Upper lobe of left lung (tissue), 6 donors: ENCODE data around the gene CD68. TPM values are rescaled to one million over a fixed set of nuclear protein-coding genes. Genes with fewer than 3 reads are reported as not detected.

Experiments used
- ATAC-seq, 2 donors: fragments of 200-7000 bp; cut with Tn5 transposase; one replicate each; pipeline ENCODE4 v1.9.1; 2022; ENCODE audit warnings: mild to moderate bottlenecking in 2 of 2, moderate library complexity in 2 of 2; ENCODE audit not compliant: low FRiP score in 2 of 2
- DNase-seq, 2 donors: peaks; one replicate each; pipeline ENCODE4 v3.0.0-alpha.2; 2019 to 2020
- H3K27ac ChIP-seq, 4 donors: fragments of 200-600 bp; sonication (generic); one replicate each; pipeline ENCODE4 v1.5.1; 2016 to 2019
- H3K27me3 ChIP-seq, 4 donors: fragments of 200-600 bp; sonication (generic); one replicate each; pipeline ENCODE4 v1.5.1; 2017 to 2019
- H3K36me3 ChIP-seq, 4 donors: fragments of 200-600 bp; sonication (generic); one replicate each; pipeline ENCODE4 v1.5.1; 2016 to 2019
- H3K4me1 ChIP-seq, 4 donors: fragments of 200-600 bp; sonication (generic); one replicate each; pipeline ENCODE4 v1.5.1; 2018 to 2019
- H3K4me3 ChIP-seq, 4 donors: fragments of 200-600 bp; sonication (generic); one replicate each; pipeline ENCODE4 v1.5.1; 2017 to 2019; ENCODE audit warnings: mild to moderate bottlenecking in 2 of 4, moderate library complexity in 1 of 4
- H3K9me3 ChIP-seq, 4 donors: fragments of 200-600 bp; sonication (generic); one replicate each; pipeline ENCODE4 v1.5.1; 2018 to 2019
- CTCF ChIP-seq, 6 experiments: fragments of 450-650 bp in 4 of 6; fragments of 200-600 bp in 2 of 6; sonication (generic) in 2 of 6; IDR thresholded peaks; one replicate each; pipeline ENCODE4 v1.5.1; 2016 to 2019; ENCODE audit warnings: antibody characterized with exemption in 6 of 6
- EP300 ChIP-seq, 4 donors: sonication (generic); formaldehyde crosslinking; IDR thresholded peaks; one replicate each; pipeline ENCODE4 v1.5.1; 2017; ENCODE audit warnings: antibody characterized with exemption in 4 of 4, control low read depth in 2 of 4
- POLR2A ChIP-seq, 4 donors: fragments of 450-650 bp; IDR thresholded peaks; one replicate each; pipeline ENCODE4 v1.5.1; 2016 to 2017; ENCODE audit warnings: antibody characterized with exemption in 4 of 4, mild to moderate bottlenecking in 2 of 4
- POLR2AphosphoS5 ChIP-seq, 2 donors: sonication (generic); formaldehyde crosslinking; IDR thresholded peaks; one replicate each; pipeline ENCODE4 v1.5.1; 2017; ENCODE audit warnings: antibody characterized with exemption in 2 of 2
- WGBS, 2 donors: methylation state at CpG; one replicate each; pipeline ENCODE4 v1.1.5; 2017 to 2018; 5-methylcytosine and 5-hydroxymethylcytosine counted together
- total RNA-seq, 6 donors: library from RNA; depleted of rRNA in 4 of 6; stranded (reverse); fragments of >200 nt in 4 of 6; gene quantifications; one replicate each; pipeline versions ENCODE4 v1.1.0 to v1.2.1, GENCODE V29; 2016 to 2021
- donor health status: DM: no; HTN: no; CAD: no; lungs with moderate emphysema.
- donor health status: DM: no; HTN: yes; CAD: no; lungs with severe emphysema.

The CD68 gene
- total RNA-seq, 6 donors from 2014 or later, result 76.5 to 500 (median 260) TPM

- TF ChIP-seq POLR2A (IDR thresholded peaks at IDR 0.05), result no peak
- no peak for TF ChIP-seq CTCF (IDR thresholded peaks at IDR 0.05)
- no peak for TF ChIP-seq EP300 (IDR thresholded peaks at IDR 0.05)
- TF ChIP-seq POLR2AphosphoS5 (IDR thresholded peaks at IDR 0.05), result no peak
- peaks cover 24 to 35% (median 34%) of the 10 kb centered on the region in 4 donors for H3K4me1 ChIP-seq
Measured at GRCh38 chr17:7612294-7612640, 32.8 kb downstream of the CD68 start.

GRCh38 chr17:7613769-7614424 is 34.5 kb downstream of the CD68 start:
- H3K36me3 ChIP-seq, result peaks cover 0 to 4% (median under 1%) of the 10 kb centered on the region in 4 donors
- TF ChIP-seq POLR2A (IDR thresholded peaks at IDR 0.05) (no peak), EP300 (IDR thresholded peaks at IDR 0.05) (no peak), CTCF (IDR thresholded peaks at IDR 0.05) (no peak), POLR2AphosphoS5 (IDR thresholded peaks at IDR 0.05) (no peak)
- WGBS, 2 donors, result 9 to 17% methylated on average over 13 to 14 of the region's 20 CpGs
- H3K27me3 ChIP-seq, result no peaks in the 10 kb centered on the region
- no peak for DNase-seq
- H3K4me3 ChIP-seq, result peak overlapping the region; percentile 40 to 95 (median 80)
- peaks cover 24 to 35% (median 34%) of the 10 kb centered on the region in 4 donors for H3K4me1 ChIP-seq
- no peak for ATAC-seq
- H3K9me3 ChIP-seq, result no peaks in the 10 kb centered on the region
- peak overlapping the region; percentile 72 to 99 (median 89) for H3K27ac ChIP-seq

More at GRCh38 chr17:7612294-7612640, 32.8 kb downstream of the CD68 start:
- no peak overlapping the region for H3K4me3 ChIP-seq
- H3K27ac ChIP-seq, result no peak overlapping the region
- H3K36me3 ChIP-seq, result peaks cover 0 to 4% (median 1%) of the 10 kb centered on the region in 4 donors
- 90 to 100% methylated on average over 1 of the region's 1 CpG for WGBS, 2 donors
- no peaks in the 10 kb centered on the region for H3K9me3 ChIP-seq
- no peaks in the 10 kb centered on the region for H3K27me3 ChIP-seq
- ATAC-seq, result no peak
- no peak for DNase-seq

DNA sequence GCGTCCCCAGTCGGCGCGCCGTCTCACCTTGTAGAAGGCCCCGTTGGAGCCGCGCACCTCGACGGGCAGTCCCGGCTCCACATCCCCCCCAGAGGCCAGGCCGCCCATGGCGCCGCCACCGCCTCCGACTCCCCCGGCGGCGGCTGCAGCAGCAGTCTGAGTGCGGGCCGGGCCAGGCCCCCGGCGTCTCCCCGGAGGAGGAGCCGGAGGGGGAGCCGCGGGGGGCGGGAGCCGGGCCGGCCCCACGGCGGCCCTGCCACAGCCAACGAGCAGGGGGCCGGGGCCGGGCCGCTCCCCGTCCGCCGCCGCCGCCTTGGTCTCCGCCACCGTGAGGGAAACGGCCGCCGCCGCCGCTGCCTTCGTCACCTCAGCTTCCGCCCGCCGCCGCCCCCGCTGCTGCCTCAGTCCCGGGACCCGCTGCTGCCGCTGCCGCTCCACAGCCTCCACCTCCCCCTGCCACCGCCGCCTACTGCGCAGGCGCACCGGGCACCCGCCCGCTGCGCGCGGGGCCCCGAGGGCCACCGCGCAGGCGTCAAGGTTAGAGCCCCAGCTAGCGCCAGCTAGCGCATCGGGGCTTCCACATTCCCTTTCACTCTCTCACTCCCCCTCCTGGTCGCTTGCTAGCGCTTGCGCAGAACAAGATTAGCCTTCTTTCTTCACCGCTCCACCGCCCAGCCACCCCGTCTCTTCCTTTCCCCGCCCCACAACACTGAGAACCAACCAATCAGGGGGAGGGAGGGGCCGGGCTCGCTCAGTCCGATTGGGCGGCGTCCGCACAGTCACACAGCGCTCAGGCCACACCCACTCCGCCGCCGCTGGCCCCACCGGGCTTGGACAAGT is 35.2 kb downstream of the CD68 start, which contains the start of gene FXR2:
TSS of gene FXR2 (minus strand) at position 473 of the 840 bp plus-strand sequence. CDS start at position 108, 365 bp downstream.
- peak; percentile 99 to 100 for DNase-seq
- Histone ChIP-seq H3K27me3 (no peaks in the 10 kb centered on the region), H3K9me3 (no peaks in the 10 kb centered on the region), H3K4me1 (peaks cover 22 to 35% (median 34%) of the 10 kb centered on the region in 4 donors), H3K4me3 (peak within 1 kb of the TSS; percentile 40 to 95 (median 80)), H3K36me3 (peaks cover 0 to 4% (median 0%) of the 10 kb centered on the region in 4 donors), H3K27ac (peak within 1 kb of the TSS; percentile 85 to 99 (median 89))
- ATAC-seq, result peak; percentile 98 to 100
- WGBS, 2 donors, result 1% methylated on average over 48 to 52 of the region's 93 CpGs
- TF ChIP-seq POLR2A (IDR thresholded peaks at IDR 0.05) (peak in 3 of 4 donors; percentile 59 to 95 (median 82)), POLR2AphosphoS5 (IDR thresholded peaks at IDR 0.05) (peak; percentile 73 to 88), CTCF (IDR thresholded peaks at IDR 0.05) (peak; percentile 33 to 86 (median 80)), EP300 (IDR thresholded peaks at IDR 0.05) (no peak)

DNA sequence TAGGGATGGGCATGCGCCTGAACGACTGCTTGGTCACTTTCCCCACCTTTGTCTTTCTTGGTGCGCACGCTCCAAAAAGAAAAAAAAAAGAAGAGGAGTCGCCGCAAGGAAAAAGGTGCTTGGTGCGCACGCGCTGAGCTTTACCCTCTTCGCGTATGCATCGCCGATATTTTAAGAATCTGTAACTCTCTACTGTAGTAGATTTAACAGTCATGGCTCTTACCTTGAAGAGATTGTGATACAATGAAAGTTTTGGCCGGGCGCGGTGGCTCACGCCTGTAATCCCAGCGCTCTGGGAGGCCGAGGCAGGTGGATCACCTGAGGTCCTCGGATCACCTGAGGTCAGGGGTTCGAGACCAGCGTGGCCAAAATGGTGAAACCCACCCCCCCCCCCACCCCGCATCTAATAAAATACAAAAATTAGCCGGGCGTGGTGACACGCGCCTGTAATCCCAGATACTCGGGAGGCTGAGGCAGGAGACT is 35.9 kb downstream of the CD68 start:
- TF ChIP-seq CTCF (IDR thresholded peaks at IDR 0.05), result no peak
- TF ChIP-seq EP300 (IDR thresholded peaks at IDR 0.05), result no peak
- no peak for TF ChIP-seq POLR2AphosphoS5 (IDR thresholded peaks at IDR 0.05)
- no peak for TF ChIP-seq POLR2A (IDR thresholded peaks at IDR 0.05)
- WGBS, 2 donors, result 6 to 9% methylated on average over 22 to 28 of the region's 28 CpGs
- Histone ChIP-seq H3K27me3 (no peaks in the 10 kb centered on the region), H3K9me3 (no peaks in the 10 kb centered on the region), H3K36me3 (peaks cover 0 to 4% (median 0%) of the 10 kb centered on the region in 4 donors), H3K4me3 (peak overlapping the region; percentile 14 to 95 (median 80)), H3K4me1 (peaks cover 22 to 35% (median 34%) of the 10 kb centered on the region in 4 donors), H3K27ac (peak overlapping the region; percentile 85 to 99 (median 89))
- ATAC-seq, result no peak
- DNase-seq, result no peak
